Peyer's patch (tissue), 4 donors: ENCODE measurements around the gene RPL13A. TPM values are rescaled to one million over a fixed set of nuclear protein-coding genes. Genes with fewer than 3 reads are reported as not detected.
A peak's percentile ranks its signal among the peaks of the same experiment; 100 is the strongest.

Experiments
- DNase-seq, 3 donors: peaks; one replicate each; pipeline ENCODE4 v3.0.0-alpha.2; 2017 to 2019
- H3K27ac ChIP-seq, 4 donors: fragments of 200-600 bp; sonication (generic); one replicate each; pipeline ENCODE4 v1.5.1; 2016 to 2019
- H3K27me3 ChIP-seq, 2 donors: fragments of 200-600 bp; sonication (generic); one replicate each; pipeline ENCODE4 v1.5.1; 2019
- H3K36me3 ChIP-seq, 3 donors: fragments of 200-600 bp; sonication (generic); one replicate each; pipeline ENCODE4 v1.5.1; 2016 to 2019
- H3K4me1 ChIP-seq, 4 donors: fragments of 200-600 bp; sonication (generic); one replicate each; pipeline ENCODE4 v1.5.1; 2016 to 2019
- H3K4me3 ChIP-seq, 4 donors: fragments of 200-600 bp; sonication (generic); 1 replicate in 3 of 4; 2 replicates in 1 of 4; pipeline ENCODE4 v1.5.1; 2016 to 2019; ENCODE audit warnings: mild to moderate bottlenecking in 1 of 4
- H3K9me3 ChIP-seq, 4 donors: fragments of 200-600 bp; sonication (generic); one replicate each; pipeline ENCODE4 v1.5.1; 2016 to 2019; ENCODE audit warnings: mild to moderate bottlenecking in 1 of 4
- CTCF ChIP-seq, 6 experiments: fragments of 450-650 bp in 4 of 6; fragments of 200-600 bp in 2 of 6; sonication (generic) in 1 of 6; IDR thresholded peaks; one replicate each; pipeline ENCODE4 v1.5.1; 2017 to 2019; ENCODE audit warnings: antibody characterized with exemption in 6 of 6, mild to moderate bottlenecking in 3 of 6, moderate library complexity in 1 of 6
- POLR2A ChIP-seq, 2 donors: fragments of 450-650 bp; IDR thresholded peaks; one replicate each; pipeline ENCODE4 v1.5.1; 2017; ENCODE audit warnings: antibody characterized with exemption in 2 of 2, mild to moderate bottlenecking in 2 of 2, moderate library complexity in 2 of 2
- total RNA-seq, 4 donors: library from RNA; depleted of rRNA; stranded (reverse); fragments of >200 nt; gene quantifications; one replicate each; pipeline ENCODE4 v1.1.0, GENCODE V29; 2016

RPL13A gene
- total RNA-seq, 4 donors from 2014 or later: 1,523 to 3,539 (median 1,798) TPM

DNA sequence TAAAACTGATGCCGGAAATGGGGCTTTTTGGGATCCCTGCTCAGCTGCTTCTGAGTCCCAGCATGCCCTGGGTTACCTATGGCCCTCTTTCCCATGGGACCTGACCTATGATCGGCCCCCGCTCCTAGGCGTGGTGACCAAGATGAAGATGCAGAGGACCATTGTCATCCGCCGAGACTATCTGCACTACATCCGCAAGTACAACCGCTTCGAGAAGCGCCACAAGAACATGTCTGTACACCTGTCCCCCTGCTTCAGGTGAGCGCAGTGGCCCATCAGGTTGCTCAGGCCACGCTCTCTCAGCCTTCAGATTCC, 10.3 kb downstream of the RPL13A start:
- Histone ChIP-seq H3K4me1 (peaks cover 2 to 53% (median 25%) of the 10 kb centered on the region in 4 donors), H3K27ac (peak overlapping the region in 3 of 4 donors; percentile 88 to 98 (median 97))

DNA sequence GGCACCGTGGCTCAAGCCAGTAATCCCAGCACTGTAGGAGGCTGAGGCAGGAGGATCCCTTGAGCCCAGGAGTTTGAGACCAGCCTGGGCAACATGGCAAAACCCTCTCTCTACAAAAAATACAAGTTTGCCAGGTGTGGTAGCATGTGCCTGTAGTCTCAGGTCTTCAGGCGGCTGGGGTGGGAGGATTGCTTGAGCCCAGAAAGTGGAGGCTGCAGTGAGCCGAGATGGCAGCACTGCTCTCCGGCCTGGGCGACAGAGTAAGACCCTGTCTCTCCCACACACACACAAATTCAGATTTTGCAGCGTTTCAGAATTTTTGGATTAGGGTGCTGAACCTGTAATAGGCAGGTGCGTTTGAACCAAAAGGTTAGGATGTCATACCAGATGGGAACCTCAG, 11.1 kb downstream of the RPL13A start:
- no peak for DNase-seq
- Histone ChIP-seq H3K27me3 (no peaks in the 10 kb centered on the region), H3K9me3 (no peaks in the 10 kb centered on the region), H3K4me3 (peak overlapping the region in 1 of 4 donors; percentile 72), H3K27ac (peak overlapping the region in 3 of 4 donors; percentile 3 to 94 (median 88)), H3K4me1 (peaks cover 2 to 53% (median 27%) of the 10 kb centered on the region in 4 donors), H3K36me3 (peaks cover 0 to 30% (median 5%) of the 10 kb centered on the region in 3 donors)
- TF ChIP-seq POLR2A (IDR thresholded peaks at IDR 0.05) (no peak), CTCF (IDR thresholded peaks at IDR 0.05) (no peak)

More for the DNA sequence above, 10.3 kb downstream of the RPL13A start:
- DNase-seq: no peak
- Histone ChIP-seq H3K4me3 (peak overlapping the region in 2 of 4 donors; percentile 70 to 71), H3K9me3 (no peaks in the 10 kb centered on the region), H3K27me3 (no peaks in the 10 kb centered on the region), H3K36me3 (peaks cover 0 to 32% (median 5%) of the 10 kb centered on the region in 3 donors)
- TF ChIP-seq CTCF (IDR thresholded peaks at IDR 0.05) (no peak), POLR2A (IDR thresholded peaks at IDR 0.05) (no peak)

GRCh38 chr19:49499030-49499670, 11.7 kb downstream of the RPL13A start:
- Histone ChIP-seq H3K27me3 (no peaks in the 10 kb centered on the region), H3K9me3 (no peaks in the 10 kb centered on the region), H3K4me1 (peaks cover 2 to 53% (median 27%) of the 10 kb centered on the region in 4 donors), H3K4me3 (peak overlapping the region; percentile 46 to 72 (median 59)), H3K36me3 (peaks cover 0 to 30% (median 5%) of the 10 kb centered on the region in 3 donors), H3K27ac (peak overlapping the region; percentile 79 to 94 (median 89))
- DNase-seq: no peak
- TF ChIP-seq POLR2A (IDR thresholded peaks at IDR 0.05): no peak
- TF ChIP-seq CTCF (IDR thresholded peaks at IDR 0.05): no peak

DNA sequence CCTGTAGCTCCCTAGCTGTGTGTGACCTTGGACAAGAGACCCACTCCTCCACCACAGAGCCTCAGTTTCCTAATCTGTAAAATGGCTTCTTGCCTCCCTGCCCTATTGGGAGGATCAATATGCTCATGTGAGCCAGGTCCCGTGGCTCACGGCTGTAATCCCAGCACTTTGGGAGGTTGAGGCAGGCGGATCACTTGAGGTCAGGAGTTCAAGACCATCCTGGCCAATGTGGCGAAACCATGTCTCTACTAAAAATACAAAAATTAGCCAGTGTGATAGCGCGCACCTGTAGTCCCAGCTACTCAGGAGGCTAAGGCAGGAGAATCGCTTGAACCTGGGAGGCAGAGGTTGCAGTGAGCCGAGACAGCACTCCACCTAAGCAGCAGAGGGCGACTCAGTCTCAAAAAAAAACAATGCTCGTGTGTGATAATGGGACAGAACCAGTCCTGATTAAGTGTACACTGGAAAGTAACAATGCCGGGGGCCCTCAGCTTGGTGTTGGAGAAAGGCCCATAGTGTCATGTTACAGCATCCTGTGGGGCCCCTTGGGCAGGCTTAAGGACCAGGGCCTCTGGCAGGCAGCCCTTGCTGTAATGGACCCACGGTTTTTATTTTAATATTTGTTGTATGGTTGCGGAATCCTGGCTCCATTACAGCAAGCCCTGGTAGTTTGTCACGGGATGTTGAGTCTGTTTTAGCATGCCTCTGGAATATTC, 15.6 kb downstream of the RPL13A start:
- Histone ChIP-seq H3K4me1 (peaks cover 2 to 33% (median 19%) of the 10 kb centered on the region in 4 donors), H3K27ac (peak overlapping the region in 1 of 4 donors; percentile 88), H3K36me3 (peaks cover 0 to 20% (median 3%) of the 10 kb centered on the region in 3 donors), H3K9me3 (no peaks in the 10 kb centered on the region), H3K27me3 (no peaks in the 10 kb centered on the region), H3K4me3 (no peak overlapping the region)
- peak in 5 of 6 experiments; percentile 51 to 81 (median 76) for TF ChIP-seq CTCF (IDR thresholded peaks at IDR 0.05)
- TF ChIP-seq POLR2A (IDR thresholded peaks at IDR 0.05): no peak
- DNase-seq: peak in 1 of 3 donors; percentile 68

- Histone ChIP-seq H3K9me3 (no peaks in the 10 kb centered on the region), H3K4me1 (peaks cover 2 to 28% (median 13%) of the 10 kb centered on the region in 4 donors), H3K27me3 (no peaks in the 10 kb centered on the region), H3K27ac (no peak overlapping the region), H3K36me3 (peaks cover 0 to 15% (median 0%) of the 10 kb centered on the region in 3 donors), H3K4me3 (no peak overlapping the region)
- DNase-seq: no peak
- no peak for TF ChIP-seq CTCF (IDR thresholded peaks at IDR 0.05)
- no peak for TF ChIP-seq POLR2A (IDR thresholded peaks at IDR 0.05)
Measured at GRCh38 chr19:49503582-49503962, 16.2 kb downstream of the RPL13A start.
